ENCODE results near the gene GMPR2. TPM values are rescaled to one million over a fixed set of nuclear protein-coding genes. Genes with fewer than 3 reads are reported as not detected.

The GMPR2 gene
- total RNA-seq, 2 donors from 2014 or later, result 54.5 to 106 TPM

GRCh38 chr14:24189059-24189375 is 43.7 kb upstream of the GMPR2 start:
- Histone ChIP-seq H3K27ac (peak overlapping the region in 1 of 2 donors; percentile 76), H3K4me3 (no peak overlapping the region), H3K4me1 (replicated peaks) (peaks cover 4% of the 10 kb centered on the region), H3K36me3 (peaks cover 0 to 22% of the 10 kb centered on the region in 2 donors), H3K9me3 (no peaks in the 10 kb centered on the region), H3K27me3 (replicated peaks; ENCODE audit: insufficient read depth) (no peaks in the 10 kb centered on the region)
- intact Hi-C loops (cut with DNase I), result no loop called here
- DNase-seq (ENCODE audit: low spot score), result no peak
- 2% methylated on average over 3 of the region's 3 CpGs for WGBS
- TF ChIP-seq POLR2AphosphoS5 (IDR thresholded peaks at IDR 0.05) (no peak), POLR2A (IDR thresholded peaks at IDR 0.05) (no peak), CTCF (IDR thresholded peaks at IDR 0.05) (no peak)

GRCh38 chr14:24189460-24189859 is 43.3 kb upstream of the GMPR2 start:
- Histone ChIP-seq H3K27ac (no peak overlapping the region), H3K4me1 (replicated peaks) (peaks cover 4% of the 10 kb centered on the region), H3K9me3 (no peaks in the 10 kb centered on the region), H3K4me3 (no peak overlapping the region), H3K27me3 (replicated peaks; ENCODE audit: insufficient read depth) (no peaks in the 10 kb centered on the region), H3K36me3 (peaks cover 0 to 17% of the 10 kb centered on the region in 2 donors)
- 93% methylated on average over 9 of the region's 9 CpGs for WGBS
- TF ChIP-seq POLR2AphosphoS5 (IDR thresholded peaks at IDR 0.05) (no peak), CTCF (IDR thresholded peaks at IDR 0.05) (no peak), POLR2A (IDR thresholded peaks at IDR 0.05) (no peak)
- intact Hi-C loops (cut with DNase I), result no loop called here
- DNase-seq (ENCODE audit: low spot score), result no peak

GRCh38 chr14:24190416-24190815 is 42.3 kb upstream of the GMPR2 start:
- no peaks in the 10 kb centered on the region for H3K27me3 ChIP-seq (replicated peaks; ENCODE audit: insufficient read depth)
- peaks cover 4% of the 10 kb centered on the region for H3K4me1 ChIP-seq (replicated peaks)
- DNase-seq (ENCODE audit: low spot score), result no peak
- intact Hi-C loops (cut with DNase I), result no loop called here
- no peaks in the 10 kb centered on the region for H3K9me3 ChIP-seq
- peaks cover 0 to 10% of the 10 kb centered on the region in 2 donors for H3K36me3 ChIP-seq
- no peak overlapping the region for H3K4me3 ChIP-seq
- TF ChIP-seq POLR2A (IDR thresholded peaks at IDR 0.05), result no peak
- no peak for TF ChIP-seq CTCF (IDR thresholded peaks at IDR 0.05)
- no peak for TF ChIP-seq POLR2AphosphoS5 (IDR thresholded peaks at IDR 0.05)
- H3K27ac ChIP-seq, result no peak overlapping the region
- 92% methylated on average over 10 of the region's 10 CpGs for WGBS

GRCh38 chr14:24192933-24193332 is 39.8 kb upstream of the GMPR2 start:
- WGBS, result 95% methylated on average over 15 of the region's 15 CpGs
- no peak for TF ChIP-seq POLR2AphosphoS5 (IDR thresholded peaks at IDR 0.05)
- no peak for TF ChIP-seq CTCF (IDR thresholded peaks at IDR 0.05)
- TF ChIP-seq POLR2A (IDR thresholded peaks at IDR 0.05), result no peak
- no peaks in the 10 kb centered on the region for H3K27me3 ChIP-seq (replicated peaks; ENCODE audit: insufficient read depth)
- no peaks in the 10 kb centered on the region for H3K36me3 ChIP-seq
- H3K4me3 ChIP-seq, result no peak overlapping the region
- no peaks in the 10 kb centered on the region for H3K4me1 ChIP-seq (replicated peaks)
- no peak overlapping the region for H3K27ac ChIP-seq
- DNase-seq (ENCODE audit: low spot score), result no peak
- intact Hi-C loops (cut with DNase I), result no loop called here
- no peaks in the 10 kb centered on the region for H3K9me3 ChIP-seq

- Histone ChIP-seq H3K27me3 (replicated peaks; ENCODE audit: insufficient read depth) (no peaks in the 10 kb centered on the region), H3K36me3 (no peaks in the 10 kb centered on the region), H3K9me3 (no peaks in the 10 kb centered on the region), H3K4me1 (replicated peaks) (no peaks in the 10 kb centered on the region), H3K4me3 (peak overlapping the region; percentile 56 to 85), H3K27ac (peak overlapping the region; percentile 89 to 92)
- TF ChIP-seq CTCF (IDR thresholded peaks at IDR 0.05), result no peak
- TF ChIP-seq POLR2AphosphoS5 (IDR thresholded peaks at IDR 0.05), result no peak
- WGBS, result 81% methylated on average over 7 of the region's 7 CpGs
- DNase-seq (ENCODE audit: low spot score), result no peak
- intact Hi-C loops (cut with DNase I), result no loop called here
These were observed 38.4 kb upstream of the GMPR2 start for GRCh38 chr14:24194186-24194872.
